ENCODE measurements around the gene GOLGA6L10.
"Not testable (repeated sequence)": the region's sequence is repeated elsewhere in the genome, so short reads cannot be mapped to it uniquely, and the experiment has no call there.

DNA sequence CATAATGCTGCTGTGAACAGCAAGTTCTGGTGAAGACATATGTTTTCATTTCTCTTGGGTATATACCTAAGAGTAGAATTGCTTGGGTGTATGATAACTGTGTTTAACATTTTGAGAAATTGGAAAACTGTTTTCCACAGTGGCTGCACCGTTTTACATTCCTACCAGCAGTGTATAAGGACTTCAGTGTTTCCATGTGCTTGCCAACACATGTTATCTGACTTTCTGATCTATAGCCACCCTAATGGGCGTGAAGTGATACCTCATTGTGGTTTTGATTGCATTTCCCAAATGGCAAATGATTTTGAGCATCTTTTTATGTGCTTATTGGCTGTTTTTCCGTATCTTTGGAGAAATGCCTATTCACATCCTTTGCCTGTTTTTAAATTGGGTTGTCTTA, 18.5 kb upstream of the GOLGA6L10 start:
- TF ChIP-seq, protein P1, sequence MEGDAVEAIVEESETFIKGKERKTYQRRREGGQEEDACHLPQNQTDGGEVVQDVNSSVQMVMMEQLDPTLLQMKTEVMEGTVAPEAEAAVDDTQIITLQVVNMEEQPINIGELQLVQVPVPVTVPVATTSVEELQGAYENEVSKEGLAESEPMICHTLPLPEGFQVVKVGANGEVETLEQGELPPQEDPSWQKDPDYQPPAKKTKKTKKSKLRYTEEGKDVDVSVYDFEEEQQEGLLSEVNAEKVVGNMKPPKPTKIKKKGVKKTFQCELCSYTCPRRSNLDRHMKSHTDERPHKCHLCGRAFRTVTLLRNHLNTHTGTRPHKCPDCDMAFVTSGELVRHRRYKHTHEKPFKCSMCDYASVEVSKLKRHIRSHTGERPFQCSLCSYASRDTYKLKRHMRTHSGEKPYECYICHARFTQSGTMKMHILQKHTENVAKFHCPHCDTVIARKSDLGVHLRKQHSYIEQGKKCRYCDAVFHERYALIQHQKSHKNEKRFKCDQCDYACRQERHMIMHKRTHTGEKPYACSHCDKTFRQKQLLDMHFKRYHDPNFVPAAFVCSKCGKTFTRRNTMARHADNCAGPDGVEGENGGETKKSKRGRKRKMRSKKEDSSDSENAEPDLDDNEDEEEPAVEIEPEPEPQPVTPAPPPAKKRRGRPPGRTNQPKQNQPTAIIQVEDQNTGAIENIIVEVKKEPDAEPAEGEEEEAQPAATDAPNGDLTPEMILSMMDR (IDR thresholded peaks at IDR 0.05): not testable (repeated sequence)
- TF ChIP-seq POLR2A (IDR thresholded peaks at IDR 0.05): not testable (repeated sequence)

All from uterus (tissue), 2 donors.